Common myeloid progenitor, CD34-positive (primary cell): Measurements from ENCODE around the gene RRP36.

Experiments used
- CTCF ChIA-PET: fragments of 350-600 bp; sonication (Branson Sonifier 250); formaldehyde crosslinking; loops from one replicate; lab custom pipeline; 2021; ENCODE audit warnings: antibody characterized with exemption; lab: Charles Lee
- POLR2A ChIA-PET: fragments of 350-600 bp; sonication (Branson Sonifier 250); formaldehyde crosslinking; loops from one replicate; lab custom pipeline; 2021; ENCODE audit warnings: antibody characterized with exemption; lab: Charles Lee
- DNase-seq, 3 donors: peaks; one replicate each; pipeline versions ENCODE4 v3.0.0 to v3.0.0-alpha.2; 2013
- H3K27ac ChIP-seq, 2 experiments: 1 replicate in 1 of 2; 2 replicates in 1 of 2; pipeline ENCODE4 v1.7.0; 2013; ENCODE audit warnings: inconsistent platforms in 2 of 2, low read length in 2 of 2, mild to moderate bottlenecking in 2 of 2, low read depth in 1 of 2, moderate library complexity in 1 of 2; ENCODE audit not compliant: severe bottlenecking in 2 of 2, insufficient read depth in 1 of 2, poor library complexity in 1 of 2
- H3K27me3 ChIP-seq, 5 experiments: replicated peaks in 2 of 5; 1 replicate in 3 of 5; 2 replicates in 2 of 5; pipeline versions ENCODE4 v1.6.1 to v1.7.0; 2013; ENCODE audit warnings: low read length in 4 of 5, mild to moderate bottlenecking in 2 of 5, moderate library complexity in 2 of 5, inconsistent platforms in 1 of 5; ENCODE audit not compliant: insufficient read depth in 5 of 5, control insufficient read depth in 4 of 5
- H3K36me3 ChIP-seq, 4 experiments: 1 replicate in 2 of 4; 2 replicates in 2 of 4; pipeline versions ENCODE4 v1.6.1 to v1.7.0; 2013; ENCODE audit warnings: low read length in 3 of 4, control low read depth in 1 of 4, mild to moderate bottlenecking in 1 of 4; ENCODE audit not compliant: control insufficient read depth in 4 of 4, insufficient read depth in 4 of 4
- H3K4me1 ChIP-seq, 4 experiments: 1 replicate in 3 of 4; 2 replicates in 1 of 4; pipeline versions ENCODE4 v1.6.1 to v1.7.1; 2013; ENCODE audit warnings: low read length in 3 of 4, mild to moderate bottlenecking in 3 of 4, control low read depth in 1 of 4, inconsistent platforms in 1 of 4, moderate library complexity in 1 of 4; ENCODE audit not compliant: control insufficient read depth in 4 of 4, insufficient read depth in 4 of 4; ENCODE audit errors: control extremely low read depth in 1 of 4
- H3K4me3 ChIP-seq, 7 experiments: 1 replicate in 4 of 7; 2 replicates in 3 of 7; pipeline versions ENCODE4 v1.5.1 to v1.7.0; 2013; ENCODE audit warnings: mild to moderate bottlenecking in 7 of 7, low read length in 6 of 7, moderate library complexity in 6 of 7, inconsistent platforms in 2 of 7, low read depth in 2 of 7, control low read depth in 1 of 7; ENCODE audit not compliant: insufficient read depth in 4 of 7, control insufficient read depth in 1 of 7; ENCODE audit errors: extremely low read depth in 1 of 7
- H3K9me3 ChIP-seq, 5 experiments: 1 replicate in 4 of 5; 2 replicates in 1 of 5; pipeline versions ENCODE4 v1.6.1 to v1.7.1; 2013; ENCODE audit warnings: low read length in 4 of 5, mild to moderate bottlenecking in 2 of 5, inconsistent platforms in 1 of 5, low read depth in 1 of 5, moderate library complexity in 1 of 5; ENCODE audit not compliant: control insufficient read depth in 4 of 5, insufficient read depth in 2 of 5; ENCODE audit errors: control extremely low read depth in 1 of 5
- WGBS: methylation state at CpG from one replicate; pipeline ENCODE4 v1.1.5; 2013; ENCODE audit not compliant: insufficient coverage; 5-methylcytosine and 5-hydroxymethylcytosine counted together

RRP36 gene

GRCh38 chr6:43035495-43036194, 14.2 kb downstream of the RRP36 start:
- DNase-seq: no peak
- Histone ChIP-seq H3K9me3 (no peaks in the 10 kb centered on the region), H3K27ac (no peak overlapping the region), H3K27me3 (no peaks in the 10 kb centered on the region), H3K4me3 (no peak overlapping the region), H3K36me3 (peaks cover 2 to 76% (median 50%) of the 10 kb centered on the region in 4 experiments), H3K4me1 (peaks cover 0 to 5% (median 0%) of the 10 kb centered on the region in 4 experiments)
- CTCF ChIA-PET: interaction anchor here (0.9 to 1.1 kb wide), 3 partner anchors 9 to 136 kb away, joined by 3 read pairs; partner anchors contain the start of gene CUL7
- WGBS: 95% methylated on average over 3 of the region's 4 CpGs
- POLR2A ChIA-PET: interaction anchor here (0.6 kb wide), 1 partner anchor 60 kb away, joined by 3 read pairs; no protein-coding TSS in a partner anchor

DNA sequence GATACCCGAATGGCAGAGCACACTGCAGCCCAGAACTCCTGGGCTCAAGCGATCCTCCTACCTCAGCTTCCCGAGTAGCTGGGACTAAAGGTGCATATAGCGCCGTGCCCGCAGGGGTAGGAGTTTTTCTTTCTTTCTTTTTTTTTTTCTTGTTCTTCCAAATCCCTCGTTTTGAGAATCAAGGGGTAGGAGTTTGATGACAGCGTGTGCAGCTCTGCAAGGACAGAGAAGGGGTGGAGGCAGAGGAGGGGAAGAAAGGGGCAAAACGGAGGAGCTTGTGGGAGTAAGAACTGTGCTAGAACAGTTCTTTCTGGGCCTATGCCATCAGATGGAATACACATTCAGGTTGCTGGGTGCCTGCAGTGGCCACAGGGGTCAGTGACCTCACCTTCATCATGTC, 15.3 kb downstream of the RRP36 start:
- no peaks in the 10 kb centered on the region for H3K27me3 ChIP-seq
- CTCF ChIA-PET: interaction anchor here (0.6 to 1.1 kb wide), 2 partner anchors 58 to 137 kb away, joined by 3 to 4 read pairs; no protein-coding TSS in a partner anchor
- peaks cover 0 to 5% (median 0%) of the 10 kb centered on the region in 4 experiments for H3K4me1 ChIP-seq
- H3K9me3 ChIP-seq: no peaks in the 10 kb centered on the region
- peaks cover 4 to 82% (median 49%) of the 10 kb centered on the region in 4 experiments for H3K36me3 ChIP-seq
- no peak overlapping the region for H3K27ac ChIP-seq
- 94% methylated on average over 8 of the region's 9 CpGs for WGBS
- POLR2A ChIA-PET: no interaction called here
- no peak overlapping the region for H3K4me3 ChIP-seq
- DNase-seq: no peak

GRCh38 chr6:43037197-43037596, 15.8 kb downstream of the RRP36 start:
- Histone ChIP-seq H3K9me3 (no peaks in the 10 kb centered on the region), H3K27ac (no peak overlapping the region), H3K27me3 (no peaks in the 10 kb centered on the region), H3K36me3 (peaks cover 6 to 79% (median 48%) of the 10 kb centered on the region in 4 experiments), H3K4me1 (peaks cover 0 to 5% (median 0%) of the 10 kb centered on the region in 4 experiments), H3K4me3 (no peak overlapping the region)
- no peak for DNase-seq
- POLR2A ChIA-PET: no interaction called here
- CTCF ChIA-PET: interaction anchor here (0.6 kb wide), 1 partner anchor 57 kb away, joined by 4 read pairs; no protein-coding TSS in a partner anchor
- 96% methylated on average over 5 of the region's 5 CpGs for WGBS

DNA sequence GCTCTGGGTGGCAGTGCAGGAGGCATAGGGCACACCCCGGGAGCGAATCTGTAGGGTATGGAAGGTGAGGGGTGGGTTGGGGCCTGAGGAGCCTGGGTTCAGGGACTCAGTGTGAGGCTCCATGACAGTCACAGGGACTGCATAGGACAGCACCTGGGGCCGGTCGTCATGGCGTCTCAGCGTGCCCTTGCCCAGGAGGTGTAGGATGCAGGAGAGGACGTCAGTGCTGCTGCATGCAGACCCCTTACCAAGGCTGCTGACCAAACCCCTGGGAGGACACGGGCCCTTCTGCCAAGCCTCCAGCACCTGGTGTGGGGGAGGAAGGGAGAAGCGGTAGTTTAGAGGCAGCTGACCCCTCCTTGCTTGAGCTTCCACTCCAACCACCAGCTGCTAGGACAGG, 16.3 kb downstream of the RRP36 start:
- POLR2A ChIA-PET: no interaction called here
- CTCF ChIA-PET: no interaction called here
- peaks cover 0 to 5% (median 0%) of the 10 kb centered on the region in 4 experiments for H3K4me1 ChIP-seq
- H3K27me3 ChIP-seq: no peaks in the 10 kb centered on the region
- H3K9me3 ChIP-seq: no peaks in the 10 kb centered on the region
- H3K27ac ChIP-seq: no peak overlapping the region
- H3K4me3 ChIP-seq: no peak overlapping the region
- peaks cover 6 to 78% (median 46%) of the 10 kb centered on the region in 4 experiments for H3K36me3 ChIP-seq
- 100% methylated on average over 8 of the region's 9 CpGs for WGBS
- no peak for DNase-seq

DNA sequence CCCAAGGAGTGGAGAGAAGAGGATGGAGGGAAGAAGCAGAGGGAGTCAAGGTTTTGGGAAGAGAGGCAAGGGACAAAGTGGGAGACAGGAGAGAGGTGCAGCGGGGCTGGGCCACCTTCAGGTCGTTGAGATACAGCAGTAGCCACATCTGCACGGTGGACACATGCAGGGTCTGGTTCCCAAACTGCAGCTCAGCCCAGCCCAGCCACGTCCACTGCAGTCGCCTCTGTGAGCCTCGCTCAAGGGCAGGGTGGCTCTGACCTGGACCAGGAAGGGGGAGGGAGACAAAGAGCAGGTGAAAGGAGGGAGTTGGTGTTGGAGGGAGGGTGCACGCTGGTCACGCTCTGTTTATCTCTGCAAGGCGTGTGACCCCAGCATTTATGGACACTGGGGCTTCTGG, 17.3 kb downstream of the RRP36 start:
- Histone ChIP-seq H3K27ac (no peak overlapping the region), H3K27me3 (no peaks in the 10 kb centered on the region), H3K4me1 (peaks cover 0 to 5% (median 0%) of the 10 kb centered on the region in 4 experiments), H3K9me3 (no peaks in the 10 kb centered on the region), H3K36me3 (peaks cover 6 to 80% (median 50%) of the 10 kb centered on the region in 4 experiments), H3K4me3 (no peak overlapping the region)
- WGBS: 99% methylated on average over 9 of the region's 9 CpGs
- POLR2A ChIA-PET: no interaction called here
- no peak for DNase-seq
- CTCF ChIA-PET: interaction anchor here (0.8 kb wide), 1 partner anchor 42 kb away, joined by 3 read pairs; no protein-coding TSS in a partner anchor

DNA sequence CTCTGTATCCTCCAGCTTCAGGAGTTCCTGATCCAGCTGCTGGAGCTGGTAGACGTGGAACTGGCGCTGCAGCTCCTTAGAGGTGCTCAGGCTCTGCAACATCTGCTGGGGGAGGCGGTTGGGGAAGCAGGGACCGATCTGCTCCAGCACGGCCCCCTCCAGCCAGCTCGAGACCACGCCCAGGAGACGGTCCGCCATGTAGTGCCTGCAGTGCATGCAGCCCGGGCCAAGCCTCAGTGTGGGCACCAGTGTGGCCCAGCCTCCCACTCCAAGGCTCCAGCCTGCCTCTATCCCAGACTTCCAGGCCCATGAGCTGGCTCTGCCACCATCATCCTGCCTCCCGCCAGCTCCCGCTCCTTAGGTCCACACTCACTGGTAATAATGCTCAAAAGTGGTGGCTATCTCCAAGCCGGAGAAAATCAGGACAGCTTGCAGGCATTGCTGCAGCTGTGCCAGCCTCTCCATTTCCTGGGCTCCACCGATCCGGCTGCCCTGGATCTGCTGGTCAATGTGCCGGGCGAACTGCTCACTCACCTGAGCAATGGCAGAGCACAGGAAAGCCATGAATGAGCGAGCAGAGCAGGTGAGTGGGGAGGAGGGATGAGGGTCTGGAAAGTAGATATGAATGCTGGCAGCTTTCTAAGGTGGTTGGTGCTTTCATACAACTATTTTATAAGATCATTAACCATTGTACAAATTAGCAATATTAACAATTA, 19.3 kb downstream of the RRP36 start:
- CTCF ChIA-PET: interaction anchor here (1.4 kb wide), 1 partner anchor 103 kb away, joined by 3 read pairs; no protein-coding TSS in a partner anchor

More for the DNA sequence above, 19.3 kb downstream of the RRP36 start:
- DNase-seq: no peak
- H3K36me3 ChIP-seq: peaks cover 4 to 81% (median 55%) of the 10 kb centered on the region in 4 experiments
- no peaks in the 10 kb centered on the region for H3K27me3 ChIP-seq
- no peak overlapping the region for H3K27ac ChIP-seq
- 94% methylated on average over 11 of the region's 18 CpGs for WGBS
- POLR2A ChIA-PET: no interaction called here
- H3K4me3 ChIP-seq: no peak overlapping the region
- H3K4me1 ChIP-seq: peaks cover 0 to 5% (median 0%) of the 10 kb centered on the region in 4 experiments
- no peaks in the 10 kb centered on the region for H3K9me3 ChIP-seq
